GM13977 (cell line): Measurements from ENCODE around the gene DYNLL1.

Experiments
- DNase-seq: peaks from one replicate; pipeline ENCODE4 v3.0.0; 2012; ENCODE audit warnings: low spot score
- in situ Hi-C: fragments of 300-500 bp; cut with MboI; formaldehyde crosslinking; loops from one replicate; pipeline ENCODE4 v1.12.0; 2022; ENCODE audit warnings: low sequenced_read_pairs, low pct_unique_long_range_greater_than_20kb, mixed read lengths, inconsistent platforms; ENCODE audit not compliant: unreplicated experiment
- TF ChIP-seq, protein P1 (sequence below): IDR thresholded peaks from 2 replicates; pipeline ENCODE4 v1.5.1; 2012; ENCODE audit warnings: mild to moderate bottlenecking, control low read depth; ENCODE audit not compliant: insufficient read depth; ENCODE audit errors: extremely low read depth, missing control alignments

The DYNLL1 gene

DNA sequence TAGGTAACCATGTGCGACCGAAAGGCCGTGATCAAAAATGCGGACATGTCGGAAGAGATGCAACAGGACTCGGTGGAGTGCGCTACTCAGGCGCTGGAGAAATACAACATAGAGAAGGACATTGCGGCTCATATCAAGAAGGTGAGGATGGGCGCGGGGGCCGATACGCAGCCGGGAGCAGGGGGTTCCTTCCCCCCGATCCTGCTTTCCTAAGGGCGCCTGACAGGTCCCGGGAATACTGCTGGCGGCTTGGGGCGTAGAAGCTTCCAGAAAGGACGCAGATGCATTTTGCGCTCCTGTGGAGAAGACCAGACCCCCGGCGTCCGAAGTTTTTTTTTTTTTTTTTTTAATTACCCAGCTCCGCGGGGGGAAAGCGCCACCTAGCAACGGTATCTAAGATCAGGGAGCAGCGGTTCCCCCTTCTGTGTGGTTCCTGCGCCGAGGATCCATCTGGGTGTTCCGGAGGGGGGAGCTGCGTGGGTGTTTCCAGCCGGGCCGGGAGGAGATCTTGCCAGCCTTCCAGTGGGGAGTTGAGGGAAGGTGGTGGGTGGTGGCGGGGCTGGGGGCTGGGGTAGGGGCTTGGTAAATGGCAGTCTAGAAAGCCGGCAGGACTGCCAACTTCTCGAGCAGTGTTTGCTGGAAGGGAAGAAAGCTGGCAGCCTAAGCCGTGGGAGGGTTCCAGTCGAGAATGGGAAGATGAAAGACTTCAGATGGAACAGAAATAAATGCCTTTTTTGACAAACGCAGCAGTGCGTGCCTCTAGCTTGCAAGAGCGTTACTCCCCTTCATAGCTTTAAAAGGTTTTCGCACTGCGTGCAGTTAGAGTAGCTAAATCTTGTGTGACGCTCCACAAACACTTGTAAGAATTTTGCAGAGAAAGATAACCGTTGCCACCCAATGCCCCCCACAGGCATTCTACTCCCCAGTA lies 764 bp downstream of the DYNLL1 start:
- in situ Hi-C loops, result no loop called here
- TF ChIP-seq, protein P1, sequence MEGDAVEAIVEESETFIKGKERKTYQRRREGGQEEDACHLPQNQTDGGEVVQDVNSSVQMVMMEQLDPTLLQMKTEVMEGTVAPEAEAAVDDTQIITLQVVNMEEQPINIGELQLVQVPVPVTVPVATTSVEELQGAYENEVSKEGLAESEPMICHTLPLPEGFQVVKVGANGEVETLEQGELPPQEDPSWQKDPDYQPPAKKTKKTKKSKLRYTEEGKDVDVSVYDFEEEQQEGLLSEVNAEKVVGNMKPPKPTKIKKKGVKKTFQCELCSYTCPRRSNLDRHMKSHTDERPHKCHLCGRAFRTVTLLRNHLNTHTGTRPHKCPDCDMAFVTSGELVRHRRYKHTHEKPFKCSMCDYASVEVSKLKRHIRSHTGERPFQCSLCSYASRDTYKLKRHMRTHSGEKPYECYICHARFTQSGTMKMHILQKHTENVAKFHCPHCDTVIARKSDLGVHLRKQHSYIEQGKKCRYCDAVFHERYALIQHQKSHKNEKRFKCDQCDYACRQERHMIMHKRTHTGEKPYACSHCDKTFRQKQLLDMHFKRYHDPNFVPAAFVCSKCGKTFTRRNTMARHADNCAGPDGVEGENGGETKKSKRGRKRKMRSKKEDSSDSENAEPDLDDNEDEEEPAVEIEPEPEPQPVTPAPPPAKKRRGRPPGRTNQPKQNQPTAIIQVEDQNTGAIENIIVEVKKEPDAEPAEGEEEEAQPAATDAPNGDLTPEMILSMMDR, result peak; percentile 40
- DNase-seq, result peak; percentile 71

- in situ Hi-C loops, result no loop called here
- no peak for DNase-seq
- TF ChIP-seq, protein P1, result no peak
Measured at GRCh38 chr12:120497524-120498150, 1.7 kb downstream of the DYNLL1 start.

DNA sequence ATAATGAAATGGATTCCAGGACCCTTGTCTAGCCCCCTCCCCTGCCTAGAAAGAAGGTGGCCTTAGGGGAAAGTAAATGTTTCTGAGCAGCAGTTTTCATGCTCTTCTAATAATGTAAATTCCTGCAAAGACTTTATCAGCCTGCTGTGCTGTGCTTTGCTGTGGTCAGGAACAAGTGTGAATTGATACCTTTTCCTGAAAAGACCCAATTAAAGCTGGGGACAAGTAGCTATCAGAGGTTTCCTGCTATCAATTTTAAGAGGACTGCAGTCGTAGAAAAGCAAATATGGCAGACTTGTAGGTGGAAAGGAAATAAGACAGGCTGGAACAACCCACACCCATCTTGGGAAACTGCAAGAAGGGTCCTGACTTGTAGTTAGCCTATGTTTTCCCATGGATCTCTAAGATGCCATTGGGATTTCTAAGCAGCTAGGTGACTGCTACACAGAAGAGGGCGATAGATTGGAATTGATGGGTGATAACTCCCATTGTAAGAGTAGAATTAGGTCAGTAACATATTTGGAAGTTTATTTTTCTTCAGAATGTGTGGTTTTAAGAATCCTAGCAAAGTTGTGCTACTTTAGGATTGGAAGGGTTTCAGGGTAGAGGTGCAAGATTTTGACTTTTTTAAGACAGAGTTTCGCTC lies 3.1 kb downstream of the DYNLL1 start:
- in situ Hi-C loops, result no loop called here
- TF ChIP-seq, protein P1, result no peak
- DNase-seq, result no peak

DNA sequence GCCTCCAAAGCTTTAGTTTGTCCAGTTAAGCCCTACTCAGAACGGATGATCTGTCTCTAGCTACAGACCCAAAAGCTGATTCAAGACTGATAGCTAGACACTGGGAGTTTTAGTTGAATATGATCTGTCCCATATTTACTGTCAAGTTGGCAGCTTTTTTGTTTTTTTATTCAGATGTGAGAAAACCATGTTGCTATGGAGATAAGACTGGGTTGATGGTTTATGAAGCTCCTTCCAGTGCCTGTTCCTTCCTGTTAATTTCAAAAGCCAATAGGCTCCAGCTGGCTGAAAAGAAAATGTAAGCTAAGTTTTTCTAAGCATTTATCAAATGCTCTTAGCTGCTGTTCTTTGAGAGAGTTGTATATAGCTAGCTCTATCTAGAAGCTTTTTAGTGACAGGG lies 4.7 kb downstream of the DYNLL1 start:
- TF ChIP-seq, protein P1, result no peak
- no peak for DNase-seq
- in situ Hi-C loops, result no loop called here

DNA sequence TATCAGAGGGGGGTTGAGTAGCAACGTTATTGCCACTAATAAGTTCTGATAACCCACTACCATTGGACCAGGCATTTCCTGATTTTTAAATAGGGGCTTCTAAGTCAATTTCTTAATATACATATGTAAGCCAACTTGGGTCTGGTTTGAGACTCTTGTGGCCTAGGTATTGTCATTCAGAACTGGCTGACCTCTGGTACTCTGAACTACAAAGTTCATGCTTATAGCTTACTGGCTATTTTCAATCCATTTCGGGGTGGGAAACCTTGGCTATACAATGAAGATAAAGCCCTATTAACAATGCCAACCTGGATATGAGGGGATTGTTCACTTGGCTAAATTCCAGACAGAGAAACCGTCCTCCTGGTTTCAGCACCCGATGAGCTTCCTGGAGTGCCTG lies 8.7 kb downstream of the DYNLL1 start:
- in situ Hi-C loops, result no loop called here
- DNase-seq, result no peak
- TF ChIP-seq, protein P1, result no peak

DNA sequence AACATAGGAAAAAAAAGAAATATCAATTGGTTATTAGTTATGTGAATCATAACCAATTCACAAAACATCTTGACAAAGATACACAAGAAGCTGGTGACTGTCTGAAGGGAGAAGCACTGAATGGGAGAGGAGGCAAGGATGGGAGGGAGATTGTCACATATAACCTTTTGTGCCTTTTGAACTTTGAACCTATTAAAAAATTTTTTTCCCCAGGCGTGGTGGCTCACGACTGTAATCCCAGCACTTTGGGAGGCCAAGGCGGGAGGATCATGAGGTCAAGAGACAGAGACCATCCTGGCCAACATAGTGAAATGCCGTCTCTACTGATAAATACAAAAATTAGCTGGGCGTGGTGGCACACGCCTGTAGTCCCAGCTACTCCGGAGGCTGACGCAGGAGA lies 12.6 kb downstream of the DYNLL1 start:
- TF ChIP-seq, protein P1, result no peak
- in situ Hi-C loops, result no loop called here
- no peak for DNase-seq
